ENCODE results near the gene ZNF311.

ZNF311 gene

GRCh38 chr6:29021434-29021833, 16.3 kb upstream of the ZNF311 start:
- H3K27ac ChIP-seq, result no peak overlapping the region
- DNase-seq (ENCODE audit: low spot score), result no peak
- ChIA-PET POLR2A (ENCODE audit: low non-redundant PET) (no interaction called here), CTCF (no interaction called here)
- TF ChIP-seq, protein P1, sequence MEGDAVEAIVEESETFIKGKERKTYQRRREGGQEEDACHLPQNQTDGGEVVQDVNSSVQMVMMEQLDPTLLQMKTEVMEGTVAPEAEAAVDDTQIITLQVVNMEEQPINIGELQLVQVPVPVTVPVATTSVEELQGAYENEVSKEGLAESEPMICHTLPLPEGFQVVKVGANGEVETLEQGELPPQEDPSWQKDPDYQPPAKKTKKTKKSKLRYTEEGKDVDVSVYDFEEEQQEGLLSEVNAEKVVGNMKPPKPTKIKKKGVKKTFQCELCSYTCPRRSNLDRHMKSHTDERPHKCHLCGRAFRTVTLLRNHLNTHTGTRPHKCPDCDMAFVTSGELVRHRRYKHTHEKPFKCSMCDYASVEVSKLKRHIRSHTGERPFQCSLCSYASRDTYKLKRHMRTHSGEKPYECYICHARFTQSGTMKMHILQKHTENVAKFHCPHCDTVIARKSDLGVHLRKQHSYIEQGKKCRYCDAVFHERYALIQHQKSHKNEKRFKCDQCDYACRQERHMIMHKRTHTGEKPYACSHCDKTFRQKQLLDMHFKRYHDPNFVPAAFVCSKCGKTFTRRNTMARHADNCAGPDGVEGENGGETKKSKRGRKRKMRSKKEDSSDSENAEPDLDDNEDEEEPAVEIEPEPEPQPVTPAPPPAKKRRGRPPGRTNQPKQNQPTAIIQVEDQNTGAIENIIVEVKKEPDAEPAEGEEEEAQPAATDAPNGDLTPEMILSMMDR (conservative IDR thresholded peaks at IDR 0.05; ENCODE audit: low read depth), result no peak

- TF ChIP-seq, protein P1 (conservative IDR thresholded peaks at IDR 0.05; ENCODE audit: low read depth), result no peak
- no peak for DNase-seq (ENCODE audit: low spot score)
- ChIA-PET CTCF (interaction anchor here (1.2 kb wide), 1 partner anchor 182 kb away, joined by 4 read pairs; no protein-coding TSS in a partner anchor), POLR2A (ENCODE audit: low non-redundant PET) (no interaction called here)
- H3K27ac ChIP-seq, result no peak overlapping the region
Measured at GRCh38 chr6:29019629-29020028, 14.5 kb upstream of the ZNF311 start.

- no peak for DNase-seq (ENCODE audit: low spot score)
- ChIA-PET POLR2A (ENCODE audit: low non-redundant PET) (no interaction called here), CTCF (no interaction called here)
- H3K27ac ChIP-seq, result no peak overlapping the region
- TF ChIP-seq, protein P1 (conservative IDR thresholded peaks at IDR 0.05; ENCODE audit: low read depth), result no peak; the same call in 1 of the 2 replicates
Measured at GRCh38 chr6:29017428-29017802, 12.3 kb upstream of the ZNF311 start.

DNA sequence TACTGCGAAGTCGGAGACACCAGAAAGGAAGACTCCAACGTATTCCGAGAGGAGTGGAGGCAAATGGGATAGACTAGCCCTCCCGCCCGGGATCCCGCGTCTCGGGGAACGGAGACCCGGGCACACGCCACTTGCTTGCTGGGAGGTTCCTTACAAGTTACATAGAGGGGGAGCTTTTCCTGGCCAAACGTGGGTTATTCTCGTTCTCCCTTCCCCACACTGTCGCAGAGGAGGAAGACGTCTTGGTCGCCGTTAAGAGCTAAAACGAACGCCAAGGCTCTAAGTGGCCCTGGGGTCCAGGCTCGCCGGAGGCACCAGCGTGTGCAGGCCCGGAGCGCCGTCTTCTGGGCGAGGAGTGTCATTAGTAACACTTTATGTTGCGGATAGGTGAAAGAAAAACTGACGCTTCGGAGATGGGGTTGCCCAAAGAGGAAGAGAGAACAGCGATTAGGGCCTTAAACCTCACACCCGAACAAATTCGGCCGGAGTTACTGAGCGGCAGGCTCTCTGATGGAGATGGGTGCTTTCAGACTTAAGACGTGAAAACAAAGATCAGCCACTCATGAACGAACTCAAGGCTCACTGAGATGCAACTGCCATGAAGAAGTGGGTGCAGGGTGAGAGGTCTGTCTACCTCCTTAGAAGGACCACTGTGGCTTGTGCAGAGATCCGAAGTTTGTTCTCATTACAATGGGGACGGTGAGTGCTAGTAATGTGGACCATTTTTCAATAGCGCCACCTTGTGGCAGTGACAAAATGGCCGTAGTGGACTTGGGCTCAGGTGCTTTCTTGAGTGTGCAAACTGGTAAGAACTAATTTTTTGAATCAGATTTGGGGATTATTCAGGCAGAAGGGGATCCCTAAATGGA, 11.7 kb upstream of the ZNF311 start:
- peak; percentile 58 for DNase-seq (ENCODE audit: low spot score)
- POLR2A ChIA-PET (ENCODE audit: low non-redundant PET), result interaction anchor here (1.2 kb wide), 1 partner anchor 94 kb away, joined by 3 read pairs; no protein-coding TSS in a partner anchor

GRCh38 chr6:29014729-29015608, 9.9 kb upstream of the ZNF311 start:
- TF ChIP-seq, protein P1 (conservative IDR thresholded peaks at IDR 0.05; ENCODE audit: low read depth), result peak; percentile 25
- peak; percentile 20 for DNase-seq (ENCODE audit: low spot score)
- ChIA-PET CTCF (interaction anchor here (0.6 to 2.4 kb wide), 6 partner anchors 25 to 480 kb away, joined by 3 to 5 read pairs (median 4); no protein-coding TSS in a partner anchor), POLR2A (ENCODE audit: low non-redundant PET) (no interaction called here)
- peak overlapping the region; percentile 72 for H3K27ac ChIP-seq

More for the DNA sequence above, 11.7 kb upstream of the ZNF311 start:
- peak overlapping the region; percentile 63 for H3K27ac ChIP-seq
- TF ChIP-seq, protein P1 (conservative IDR thresholded peaks at IDR 0.05; ENCODE audit: low read depth), result peak; percentile 80
- CTCF ChIA-PET, result interaction anchor here (0.7 to 2.2 kb wide), 4 partner anchors 9 to 194 kb away, joined by 3 to 5 read pairs (median 4); no protein-coding TSS in a partner anchor

DNA sequence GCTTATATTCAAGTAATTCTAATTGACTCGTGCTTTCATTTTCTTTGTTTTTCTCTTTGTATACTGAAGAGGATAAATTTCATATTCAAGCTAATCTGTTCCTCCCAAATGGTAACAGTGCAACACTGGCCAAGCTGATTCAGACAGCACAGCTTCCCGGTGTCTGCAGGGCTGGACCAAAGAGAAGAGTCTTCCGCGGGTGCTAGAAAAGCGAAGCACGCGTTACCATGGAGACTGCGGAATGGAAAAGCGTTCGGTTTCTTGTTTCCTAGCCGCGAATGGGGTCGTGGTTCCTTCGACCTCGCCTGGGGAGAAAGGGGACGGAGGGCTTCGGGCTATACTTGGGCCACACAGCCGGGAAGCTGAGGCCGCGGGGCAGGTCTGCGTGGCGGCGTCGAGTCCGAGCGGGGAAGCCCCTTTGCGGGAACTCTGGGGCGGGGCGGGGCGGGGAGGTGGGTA, 6.2 kb upstream of the ZNF311 start:
- no peak overlapping the region for H3K27ac ChIP-seq
- ChIA-PET POLR2A (ENCODE audit: low non-redundant PET) (no interaction called here), CTCF (interaction anchor here (0.6 kb wide), 1 partner anchor 1855 kb away, joined by 4 read pairs; no protein-coding TSS in a partner anchor)
- TF ChIP-seq, protein P1 (conservative IDR thresholded peaks at IDR 0.05; ENCODE audit: low read depth), result no peak
- DNase-seq (ENCODE audit: low spot score), result peak; percentile 49

Data from RWPE1 (cell line).